Endothelial cell of umbilical vein (primary cell): ENCODE results near the gene RAB19. TPM values are rescaled to one million over a fixed set of nuclear protein-coding genes. Genes with fewer than 3 reads are reported as not detected.

Experiments used
- BruUV-seq: library from RNA; stranded (reverse); fragments of 400-500 nt; replicated peaks from 2 replicates; lab custom pipeline; 2021; lab: Mats Ljungman, UMichigan
- CTCF ChIA-PET: fragments of 300-600, 350-600 bp; sonication (Branson Sonifier 250); formaldehyde crosslinking; loops from one replicate; lab custom pipeline; 2021; ENCODE audit warnings: antibody characterized with exemption, inconsistent platforms; lab: Charles Lee
- POLR2A ChIA-PET: fragments of 300-600, 350-600 bp; sonication (Branson Sonifier 250); formaldehyde crosslinking; loops from one replicate; lab custom pipeline; 2021; ENCODE audit warnings: antibody characterized with exemption, inconsistent platforms; lab: Charles Lee
- DNase-seq: peaks from one replicate; pipeline ENCODE4 v3.0.0-alpha.2; 2011; ENCODE audit warnings: low read depth, low spot score
- FAIRE-seq: peaks from 2 replicates; lab custom pipeline; 2011; peaks lifted over from hg19 to GRCh38; lab: Jason Lieb, UNC
- H2AFZ ChIP-seq: 2 replicates; pipeline ENCODE4 v1.6.0; 2012; ENCODE audit warnings: low read depth, low read length, control low read depth, inconsistent platforms
- H3K27ac ChIP-seq: 2 replicates; pipeline ENCODE4 v1.5.1; 2011; ENCODE audit warnings: low read depth, mild to moderate bottlenecking, control low read depth, low read length, moderate library complexity; ENCODE audit not compliant: insufficient read depth
- H3K27me3 ChIP-seq, 2 experiments: 2 replicates each; pipeline versions ENCODE4 v1.6.0 to v1.6.1; 2011; ENCODE audit warnings: low read length in 2 of 2, mixed read lengths in 1 of 2; ENCODE audit not compliant: control insufficient read depth in 2 of 2, insufficient read depth in 2 of 2
- H3K36me3 ChIP-seq, 2 experiments: 2 replicates in 1 of 2; 3 replicates in 1 of 2; pipeline ENCODE4 v1.5.1; 2011; ENCODE audit warnings: low read length in 2 of 2, mild to moderate bottlenecking in 1 of 2, moderate library complexity in 1 of 2; ENCODE audit not compliant: control insufficient read depth in 2 of 2, insufficient read depth in 2 of 2; ENCODE audit errors: extremely low read depth in 1 of 2
- H3K4me1 ChIP-seq: 3 replicates; pipeline ENCODE4 v1.5.1; 2011; ENCODE audit warnings: mild to moderate bottlenecking, low read length; ENCODE audit not compliant: control insufficient read depth, insufficient read depth; ENCODE audit errors: extremely low read depth
- H3K4me2 ChIP-seq: 2 replicates; pipeline ENCODE4 v1.6.1; 2011; ENCODE audit warnings: low read length, control low read depth, mixed read lengths; ENCODE audit not compliant: insufficient read depth
- H3K4me3 ChIP-seq, 3 experiments: fragments of 200-600 bp in 1 of 3; sonication (generic), shearing (Covaris generic) in 1 of 3; replicated peaks in 1 of 3; 2 replicates each; pipeline ENCODE4 v1.5.1; 2011 to 2016; ENCODE audit warnings: control low read depth in 3 of 3, low read length in 3 of 3, mild to moderate bottlenecking in 2 of 3, inconsistent platforms in 1 of 3, low read depth in 1 of 3, moderate library complexity in 1 of 3; ENCODE audit not compliant: insufficient read depth in 1 of 3
- H3K79me2 ChIP-seq: 2 replicates; pipeline ENCODE4 v1.6.0; 2012; ENCODE audit warnings: low read length, inconsistent platforms; ENCODE audit not compliant: control insufficient read depth, insufficient read depth
- H3K9ac ChIP-seq: replicated peaks from 2 replicates; pipeline ENCODE3; 2011; ENCODE audit warnings: low read length, control low read depth; ENCODE audit not compliant: insufficient read depth; ENCODE audit errors: extremely low read depth
- H3K9me1 ChIP-seq: replicated peaks from 3 replicates; pipeline ENCODE4 v1.6.0; 2011; ENCODE audit warnings: mild to moderate bottlenecking, low read length; ENCODE audit not compliant: control insufficient read depth, insufficient read depth; ENCODE audit errors: extremely low read depth
- H3K9me3 ChIP-seq: replicated peaks from 2 replicates; pipeline ENCODE4 v1.5.1; 2012; ENCODE audit warnings: low read length, inconsistent platforms; ENCODE audit not compliant: control insufficient read depth, insufficient read depth
- H4K20me1 ChIP-seq: replicated peaks from 2 replicates; pipeline ENCODE3; 2011; ENCODE audit warnings: mild to moderate bottlenecking, low read length; ENCODE audit not compliant: control insufficient read depth, insufficient read depth; ENCODE audit errors: extremely low read depth
- CTCF ChIP-seq, 2 donors: IDR thresholded peaks; 1 replicate in 1 of 2; 2 replicates in 1 of 2; pipeline ENCODE4 v1.5.1; 2011; ENCODE audit warnings: low read length in 2 of 2, mild to moderate bottlenecking in 2 of 2, moderate library complexity in 2 of 2, control low read depth in 1 of 2, inconsistent platforms in 1 of 2, low read depth in 1 of 2; ENCODE audit not compliant: insufficient read depth in 1 of 2; ENCODE audit errors: extremely low read depth in 1 of 2
- EZH2 ChIP-seq: IDR thresholded peaks from 2 replicates; pipeline ENCODE4 v1.6.1; 2012; ENCODE audit warnings: borderline replicate concordance, low read depth, mild to moderate bottlenecking, moderate library complexity, low read length, inconsistent platforms; ENCODE audit not compliant: severe bottlenecking
- FOS ChIP-seq: IDR thresholded peaks from 2 replicates; pipeline ENCODE4 v1.6.1; 2011; ENCODE audit warnings: mild to moderate bottlenecking, low read length, moderate library complexity, borderline replicate concordance; ENCODE audit not compliant: insufficient read depth
- GATA2 ChIP-seq: IDR thresholded peaks from 2 replicates; pipeline ENCODE4 v1.7.0; 2011; ENCODE audit warnings: low read depth, mild to moderate bottlenecking, moderate library complexity, mixed read lengths, low read length; ENCODE audit not compliant: insufficient read length, insufficient read depth
- JUN ChIP-seq: IDR thresholded peaks from 2 replicates; pipeline ENCODE4 v1.6.1; 2011; ENCODE audit warnings: borderline replicate concordance, low read depth; ENCODE audit not compliant: insufficient read length, insufficient read depth
- MYC ChIP-seq: IDR thresholded peaks from one replicate; pipeline ENCODE4 v1.6.1; 2011; ENCODE audit warnings: mild to moderate bottlenecking, low read depth, low read length
- POLR2A ChIP-seq: IDR thresholded peaks from 2 replicates; pipeline ENCODE4 v1.6.1; 2012; ENCODE audit warnings: low read depth, mild to moderate bottlenecking, control low read depth, low read length
- POLR2AphosphoS5 ChIP-seq: IDR thresholded peaks from 2 replicates; pipeline ENCODE4 v1.6.1; 2012; ENCODE audit warnings: low read depth, mild to moderate bottlenecking, control low read depth, low read length, moderate library complexity; ENCODE audit not compliant: insufficient read depth
- dilution Hi-C: fragments of 300-500 bp; cut with MboI; formaldehyde crosslinking; loops from one replicate; pipeline ENCODE4 v1.15.0; 2019; ENCODE audit warnings: low sequenced_read_pairs; ENCODE audit not compliant: extremely low pct_ligation_motif_present
- intact Hi-C: fragments of 100-400 bp; cut with micrococcal nuclease; formaldehyde crosslinking; loops from one replicate; pipeline ENCODE4 v1.10.0; 2022
- polyA plus RNA-seq, 4 experiments: library from polyadenylated mRNA; depleted of rRNA in 3 of 4; stranded (reverse) in 3 of 4; unstranded in 1 of 4; fragments of >200 nt; gene quantifications; 2 replicates each; pipeline versions ENCODE4 v1.2.1 to v1.2.3, GENCODE V29; 2011 to 2012; ENCODE audit warnings: missing spikeins in 1 of 4
- total RNA-seq: library from RNA; stranded (reverse); gene quantifications from 2 replicates; pipeline ENCODE4 v1.2.3, GENCODE V29; 2021
- TF ChIP-seq, protein P1 (sequence below): IDR thresholded peaks from 2 replicates; pipeline ENCODE4 v1.6.1; 2011; ENCODE audit not compliant: insufficient read depth, insufficient read length

Gene RAB19
- total and polyA plus RNA-seq, 2 donors (not counting 3 experiments of a cell fraction or from before 2014, with no cell fraction given) = not detected

GRCh38 chr7:140458201-140458600, 54.3 kb downstream of the RAB19 start:
- Histone ChIP-seq H3K27ac (no peak overlapping the region), H4K20me1 (no peaks in the 10 kb centered on the region), H2AFZ (no peak overlapping the region), H3K79me2 (no peaks in the 10 kb centered on the region), H3K4me1 (no peaks in the 10 kb centered on the region), H3K9ac (no peak overlapping the region), H3K4me3 (no peak overlapping the region), H3K9me3 (no peaks in the 10 kb centered on the region), H3K36me3 (peaks cover 5 to 9% of the 10 kb centered on the region in 2 experiments), H3K27me3 (no peaks in the 10 kb centered on the region), H3K9me1 (no peaks in the 10 kb centered on the region), H3K4me2 (no peak overlapping the region)
- no peak for TF ChIP-seq POLR2A
- no peak for TF ChIP-seq MYC
- no peak for TF ChIP-seq GATA2
- TF ChIP-seq, protein P1, sequence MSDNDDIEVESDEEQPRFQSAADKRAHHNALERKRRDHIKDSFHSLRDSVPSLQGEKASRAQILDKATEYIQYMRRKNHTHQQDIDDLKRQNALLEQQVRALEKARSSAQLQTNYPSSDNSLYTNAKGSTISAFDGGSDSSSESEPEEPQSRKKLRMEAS = no peak
- TF ChIP-seq POLR2AphosphoS5 = no peak
- no peak for TF ChIP-seq JUN
- no peak for TF ChIP-seq CTCF (IDR thresholded peaks at IDR 0.05; ENCODE audit: extremely low read depth in 1 of 2, insufficient read depth in 1 of 2, low read depth in 1 of 2, low read length in 2 of 2)
- no peak for TF ChIP-seq FOS
- no peak for TF ChIP-seq EZH2
- dilution Hi-C loops (no loop called here), intact Hi-C loops (no loop called here)
- no peak for DNase-seq
- no TSS peak for BruUV-seq
- no peak for FAIRE-seq
- CTCF ChIA-PET = no interaction called here
- POLR2A ChIA-PET = no interaction called here
